K562 (cell line): ENCODE results near the gene TNC. TPM values are rescaled to one million over a fixed set of nuclear protein-coding genes. Genes with fewer than 3 reads are reported as not detected.

Source experiments
- ATAC-seq: fragments of 200-7000 bp; cut with Tn5 transposase; 3 replicates; pipeline ENCODE4 v1.9.1; 2020; ENCODE audit warnings: moderate library complexity
- BruUV-seq: library from RNA; stranded (reverse); fragments of 400-500 nt; replicated peaks from 2 replicates; lab custom pipeline; 2021; lab: Mats Ljungman, UMichigan
- CTCF ChIA-PET: fragments of 300-600 bp; formaldehyde crosslinking; extraction: SDS; loops from one replicate; lab custom pipeline; 2021; ENCODE audit warnings: low intra/inter-chr PET ratio; lab: Yijun Ruan, JAX
- POLR2A ChIA-PET: fragments of 300-600, 350-650 bp; sonication (Branson Sonifier 250); formaldehyde crosslinking; extraction: SDS; loops from one replicate; lab custom pipeline; 2021; ENCODE audit warnings: antibody characterized with exemption, inconsistent platforms; lab: Yijun Ruan, JAX
- DNase-seq, 4 experiments: peaks; one replicate each; pipeline versions ENCODE4 v3.0.0 to v3.0.0-alpha.2; 2011 to 2018; ENCODE audit warnings: low spot score in 3 of 4, mixed read lengths in 3 of 4; ENCODE audit errors: extremely low read depth in 1 of 4
- FAIRE-seq: peaks from 2 replicates; lab custom pipeline; 2011; peaks lifted over from hg19 to GRCh38; lab: Jason Lieb, UNC
- H2AFZ ChIP-seq: 2 replicates; pipeline ENCODE4 v1.6.0; 2011; ENCODE audit warnings: low read depth, low read length, control low read depth, inconsistent platforms
- H3K27ac ChIP-seq: fragments of 200-600 bp; 3 replicates; pipeline ENCODE4 v1.8.0; 2011; ENCODE audit warnings: low read depth, mild to moderate bottlenecking, control low read depth, inconsistent platforms, low read length, moderate library complexity, mixed read lengths; ENCODE audit errors: extremely low read depth
- H3K27me3 ChIP-seq, 2 experiments: fragments of 300-600 bp in 1 of 2; 2 replicates in 1 of 2; 3 replicates in 1 of 2; pipeline versions ENCODE4 v1.6.0 to v1.8.0; 2011; ENCODE audit warnings: inconsistent platforms in 2 of 2, low read length in 2 of 2, mild to moderate bottlenecking in 1 of 2, mixed read lengths in 1 of 2, moderate library complexity in 1 of 2; ENCODE audit not compliant: control insufficient read depth in 2 of 2, insufficient read depth in 2 of 2
- H3K36me3 ChIP-seq: fragments of 300-600 bp; 3 replicates; pipeline ENCODE4 v1.8.0; 2011; ENCODE audit warnings: mild to moderate bottlenecking, low read length, inconsistent platforms; ENCODE audit not compliant: control insufficient read depth, insufficient read depth
- H3K4me1 ChIP-seq, 2 experiments: fragments of 200-600 bp in 1 of 2; replicated peaks in 1 of 2; 2 replicates in 1 of 2; 3 replicates in 1 of 2; pipeline versions ENCODE4 v1.5.1 to v1.8.0; 2011; ENCODE audit warnings: inconsistent platforms in 2 of 2, low read length in 2 of 2, mild to moderate bottlenecking in 1 of 2, mixed read lengths in 1 of 2, moderate library complexity in 1 of 2; ENCODE audit not compliant: control insufficient read depth in 2 of 2, insufficient read depth in 2 of 2
- H3K4me2 ChIP-seq: 2 replicates; pipeline ENCODE4 v1.6.1; 2011; ENCODE audit warnings: low read length, control low read depth, inconsistent platforms, mixed read lengths; ENCODE audit not compliant: insufficient read depth
- H3K4me3 ChIP-seq: fragments of 200-600 bp; sonication (generic), shearing (Covaris generic); 2 replicates; pipeline ENCODE4 v1.5.1; 2016; ENCODE audit warnings: control low read depth, inconsistent platforms
- H3K79me2 ChIP-seq: fragments of 200-600 bp; 3 replicates; pipeline ENCODE4 v1.8.0; 2011; ENCODE audit warnings: low read length, inconsistent platforms; ENCODE audit not compliant: control insufficient read depth, insufficient read depth
- H3K9ac ChIP-seq, 2 experiments: 2 replicates each; pipeline versions ENCODE4 v1.6.0 to v1.6.1; 2011; ENCODE audit warnings: low read depth in 2 of 2, low read length in 2 of 2, control low read depth in 1 of 2, inconsistent platforms in 1 of 2, mild to moderate bottlenecking in 1 of 2, mixed read lengths in 1 of 2; ENCODE audit not compliant: insufficient read depth in 1 of 2
- H3K9me1 ChIP-seq: one replicate; pipeline ENCODE4 v1.6.0; 2011; ENCODE audit warnings: inconsistent platforms, mild to moderate bottlenecking, low read length, moderate library complexity; ENCODE audit not compliant: control insufficient read depth, insufficient read depth
- H3K9me3 ChIP-seq: replicated peaks from 2 replicates; pipeline ENCODE4 v1.5.1; 2011; ENCODE audit warnings: low read depth, low read length, inconsistent platforms; ENCODE audit not compliant: control insufficient read depth, insufficient read depth
- H4K20me1 ChIP-seq: replicated peaks from 2 replicates; pipeline ENCODE4 v1.6.1; 2011; ENCODE audit warnings: low read length, inconsistent platforms, mixed read lengths; ENCODE audit not compliant: control insufficient read depth, insufficient read depth
- ARNT ChIP-seq, 2 experiments: fragments of 450-650 bp; IDR thresholded peaks; 2 replicates each; pipeline ENCODE4 v1.6.1; 2016; ENCODE audit warnings: mild to moderate bottlenecking in 1 of 2
- CBFA2T2 ChIP-seq: fragments of 450-650 bp; conservative IDR thresholded peaks from 2 replicates; pipeline ENCODE4 v1.6.1; 2017; ENCODE audit warnings: mild to moderate bottlenecking
- CC2D1A ChIP-seq: fragments of 450-650 bp; IDR thresholded peaks from 2 replicates; pipeline ENCODE4 v1.6.1; 2017; ENCODE audit warnings: mild to moderate bottlenecking
- CREB1 ChIP-seq, 2 experiments: sonication (generic) in 1 of 2; formaldehyde crosslinking in 1 of 2; IDR thresholded peaks; 2 replicates each; pipeline versions ENCODE4 v1.6.1 to v1.8.0; 2012 to 2022; ENCODE audit warnings: inconsistent platforms in 1 of 2, mild to moderate bottlenecking in 1 of 2, missing genetic modification reagents in 1 of 2, moderate library complexity in 1 of 2
- E2F3 ChIP-seq: fragments of 250-450 bp; sonication (Bioruptor Pico); IDR thresholded peaks from 2 replicates; pipeline ENCODE4 v1.4.0; 2020; ENCODE audit warnings: mild to moderate bottlenecking
- HDAC1 ChIP-seq, 2 experiments: fragments of 450-650 bp; IDR thresholded peaks; 2 replicates each; pipeline ENCODE4 v1.6.1; 2016 to 2017; ENCODE audit warnings: inconsistent platforms in 1 of 2, mild to moderate bottlenecking in 1 of 2, moderate library complexity in 1 of 2
- LCOR ChIP-seq: sonication (generic); formaldehyde crosslinking; IDR thresholded peaks from 2 replicates; pipeline ENCODE4 v1.8.0; 2022; ENCODE audit warnings: mild to moderate bottlenecking, missing genetic modification reagents
- RFX7 ChIP-seq: fragments of 250-450 bp; sonication (Bioruptor Pico); IDR thresholded peaks from 2 replicates; pipeline ENCODE4 v1.5.1; 2021; ENCODE audit warnings: mild to moderate bottlenecking
- U2AF1 ChIP-seq: fragments of 200-400 bp; formaldehyde crosslinking; optimal IDR thresholded peaks from 2 replicates; pipeline ENCODE3; 2017; ENCODE audit warnings: mild to moderate bottlenecking, low read depth, low read length, moderate library complexity
- XRCC4 ChIP-seq: IDR thresholded peaks from one replicate; pipeline ENCODE4 v1.6.1; 2011; ENCODE audit not compliant: insufficient read depth, insufficient read length; ENCODE audit errors: extremely low read depth
- ZNF316 ChIP-seq: fragments of 450-650 bp; IDR thresholded peaks from 2 replicates; pipeline ENCODE4 v1.6.1; 2016
- WGBS: fragments of 100-300 bp; shearing (Covaris generic); methylation state at CpG from one replicate; pipeline ENCODE4 v1.1.6; 2016; ENCODE audit warnings: low coverage, mixed read lengths; ENCODE audit not compliant: insufficient coverage; ENCODE audit errors: missing lambda C conversion rate; 5-methylcytosine and 5-hydroxymethylcytosine counted together
- in situ Hi-C: fragments of 300-500 bp; cut with MboI; formaldehyde crosslinking; loops from 4 replicates; pipeline ENCODE4 v1.15.0; 2018; ENCODE audit warnings: inconsistent platforms, mixed read lengths
- intact Hi-C: fragments of 100-400 bp; cut with micrococcal nuclease; formaldehyde crosslinking; loops from 2 replicates; pipeline ENCODE4 v1.14.2; 2022
- polyA plus RNA-seq, 8 experiments: library from polyadenylated mRNA; depleted of rRNA in 4 of 8; stranded (reverse) in 5 of 8; unstranded in 3 of 8; fragments of >200 nt; fragmentation: Nextera tagmentation in 2 of 8; fragmentation: Illumina TruSeq in 1 of 8; extraction: Ambion mirVana in 2 of 8; extraction: Trizol in 1 of 8; gene quantifications; 2 replicates each; pipeline versions ENCODE4 v1.2.1 to v1.2.3, GENCODE V29; 2011 to 2014; ENCODE audit warnings: inconsistent platforms in 1 of 8, missing spikeins in 1 of 8
- total RNA-seq, 7 experiments: library from RNA; depleted of rRNA in 6 of 7; stranded (reverse); fragments of >200 nt in 6 of 7; fragmentation: Illumina TruSeq in 2 of 7; extraction: Trizol in 2 of 7; gene quantifications; 2 replicates each; pipeline versions ENCODE4 v1.2.1 to v1.2.3, GENCODE V29; 2011 to 2021; ENCODE audit warnings: low replicate concordance in 1 of 7
- TF ChIP-seq, protein P1 (sequence below): sonication (generic); formaldehyde crosslinking; IDR thresholded peaks from 2 replicates; pipeline ENCODE4 v1.8.0; 2022; ENCODE audit warnings: missing genetic modification reagents, mild to moderate bottlenecking, moderate library complexity, borderline replicate concordance
- TF ChIP-seq, protein P2 (sequence below): fragments of 450-650 bp; IDR thresholded peaks from 2 replicates; pipeline ENCODE4 v1.6.1; 2016
- TF ChIP-seq, protein P3 (sequence below): IDR thresholded peaks from 2 replicates; pipeline ENCODE4 v1.6.1; 2011; ENCODE audit warnings: borderline replicate concordance, low read depth, mild to moderate bottlenecking, moderate library complexity, low read length; ENCODE audit not compliant: insufficient read depth, poor library complexity, severe bottlenecking
- TF ChIP-seq, protein P4 (sequence below), 3 experiments: IDR thresholded peaks in 2 of 3; conservative IDR thresholded peaks in 1 of 3; 2 replicates each; pipeline ENCODE4 v1.5.1; 2011 to 2012; ENCODE audit warnings: low read length in 3 of 3, mild to moderate bottlenecking in 3 of 3, control low read depth in 2 of 3, improper control_type of control experiment in 1 of 3, inconsistent platforms in 1 of 3, low read depth in 1 of 3, mixed read lengths in 1 of 3, moderate library complexity in 1 of 3; ENCODE audit not compliant: insufficient read depth in 2 of 3

Gene TNC
- total and polyA plus RNA-seq, 9 of the 15 experiments (the other 6 are each of a cell fraction or from before 2014, with no cell fraction given), result under 0.01 to 0.29 TPM; not detected in 7

DNA sequence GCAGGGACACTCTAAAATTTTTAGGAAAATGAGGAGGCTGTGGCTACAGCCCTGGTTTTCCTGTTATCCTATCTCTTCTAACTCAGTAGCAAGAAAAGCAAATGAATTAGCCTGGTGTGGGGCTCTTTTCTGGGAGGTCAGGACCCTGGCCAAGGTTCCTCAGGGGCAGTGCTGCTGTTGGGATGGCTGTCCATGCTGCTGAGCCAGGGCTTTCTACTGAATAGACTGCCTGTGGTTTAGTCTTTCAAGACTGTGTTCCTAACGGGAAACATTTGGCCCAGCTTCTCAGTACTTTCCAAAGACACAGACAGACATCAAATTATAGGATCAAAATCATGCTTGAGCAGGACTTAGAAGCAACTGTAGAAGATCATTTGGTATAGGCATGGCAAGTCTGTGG, 18.1 kb downstream of the TNC start:
- intact Hi-C loops, result no loop called here
- ATAC-seq, result no peak
- CTCF ChIA-PET, result no interaction called here

More for the DNA sequence above, 18.1 kb downstream of the TNC start:
- Histone ChIP-seq H3K4me1 (no peaks in the 10 kb centered on the region), H3K27ac (no peak overlapping the region), H3K9me1 (no peaks in the 10 kb centered on the region), H2AFZ (no peak overlapping the region), H4K20me1 (no peaks in the 10 kb centered on the region), H3K36me3 (no peaks in the 10 kb centered on the region), H3K9me3 (no peaks in the 10 kb centered on the region), H3K4me3 (no peak overlapping the region), H3K27me3 (no peaks in the 10 kb centered on the region), H3K4me2 (no peak overlapping the region), H3K9ac (no peak overlapping the region), H3K79me2 (no peaks in the 10 kb centered on the region)
- BruUV-seq, result no TSS peak
- in situ Hi-C loops, result no loop called here
- TF ChIP-seq E2F3 (CRISPR knock-in tag) (no peak), ARNT (IDR thresholded peaks at IDR 0.05) (no peak), CBFA2T2 (no peak), CREB1 (IDR thresholded peaks at IDR 0.05) (no peak), CREB1 (CRISPR knock-in tag; IDR thresholded peaks at IDR 0.05) (no peak), XRCC4 (no peak), RFX7 (CRISPR knock-in tag) (no peak), LCOR (CRISPR knock-in tag) (no peak), ZNF316 (no peak), HDAC1 (IDR thresholded peaks at IDR 0.05) (no peak), U2AF1 (no peak), CC2D1A (no peak)
- TF ChIP-seq, protein P1, sequence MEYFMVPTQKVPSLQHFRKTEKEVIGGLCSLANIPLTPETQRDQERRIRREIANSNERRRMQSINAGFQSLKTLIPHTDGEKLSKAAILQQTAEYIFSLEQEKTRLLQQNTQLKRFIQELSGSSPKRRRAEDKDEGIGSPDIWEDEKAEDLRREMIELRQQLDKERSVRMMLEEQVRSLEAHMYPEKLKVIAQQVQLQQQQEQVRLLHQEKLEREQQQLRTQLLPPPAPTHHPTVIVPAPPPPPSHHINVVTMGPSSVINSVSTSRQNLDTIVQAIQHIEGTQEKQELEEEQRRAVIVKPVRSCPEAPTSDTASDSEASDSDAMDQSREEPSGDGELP, result no peak
- TF ChIP-seq, protein P2, sequence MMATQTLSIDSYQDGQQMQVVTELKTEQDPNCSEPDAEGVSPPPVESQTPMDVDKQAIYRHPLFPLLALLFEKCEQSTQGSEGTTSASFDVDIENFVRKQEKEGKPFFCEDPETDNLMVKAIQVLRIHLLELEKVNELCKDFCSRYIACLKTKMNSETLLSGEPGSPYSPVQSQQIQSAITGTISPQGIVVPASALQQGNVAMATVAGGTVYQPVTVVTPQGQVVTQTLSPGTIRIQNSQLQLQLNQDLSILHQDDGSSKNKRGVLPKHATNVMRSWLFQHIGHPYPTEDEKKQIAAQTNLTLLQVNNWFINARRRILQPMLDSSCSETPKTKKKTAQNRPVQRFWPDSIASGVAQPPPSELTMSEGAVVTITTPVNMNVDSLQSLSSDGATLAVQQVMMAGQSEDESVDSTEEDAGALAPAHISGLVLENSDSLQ, result no peak
- TF ChIP-seq, protein P3, sequence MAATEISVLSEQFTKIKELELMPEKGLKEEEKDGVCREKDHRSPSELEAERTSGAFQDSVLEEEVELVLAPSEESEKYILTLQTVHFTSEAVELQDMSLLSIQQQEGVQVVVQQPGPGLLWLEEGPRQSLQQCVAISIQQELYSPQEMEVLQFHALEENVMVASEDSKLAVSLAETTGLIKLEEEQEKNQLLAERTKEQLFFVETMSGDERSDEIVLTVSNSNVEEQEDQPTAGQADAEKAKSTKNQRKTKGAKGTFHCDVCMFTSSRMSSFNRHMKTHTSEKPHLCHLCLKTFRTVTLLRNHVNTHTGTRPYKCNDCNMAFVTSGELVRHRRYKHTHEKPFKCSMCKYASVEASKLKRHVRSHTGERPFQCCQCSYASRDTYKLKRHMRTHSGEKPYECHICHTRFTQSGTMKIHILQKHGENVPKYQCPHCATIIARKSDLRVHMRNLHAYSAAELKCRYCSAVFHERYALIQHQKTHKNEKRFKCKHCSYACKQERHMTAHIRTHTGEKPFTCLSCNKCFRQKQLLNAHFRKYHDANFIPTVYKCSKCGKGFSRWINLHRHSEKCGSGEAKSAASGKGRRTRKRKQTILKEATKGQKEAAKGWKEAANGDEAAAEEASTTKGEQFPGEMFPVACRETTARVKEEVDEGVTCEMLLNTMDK, result no peak
- TF ChIP-seq, protein P4, sequence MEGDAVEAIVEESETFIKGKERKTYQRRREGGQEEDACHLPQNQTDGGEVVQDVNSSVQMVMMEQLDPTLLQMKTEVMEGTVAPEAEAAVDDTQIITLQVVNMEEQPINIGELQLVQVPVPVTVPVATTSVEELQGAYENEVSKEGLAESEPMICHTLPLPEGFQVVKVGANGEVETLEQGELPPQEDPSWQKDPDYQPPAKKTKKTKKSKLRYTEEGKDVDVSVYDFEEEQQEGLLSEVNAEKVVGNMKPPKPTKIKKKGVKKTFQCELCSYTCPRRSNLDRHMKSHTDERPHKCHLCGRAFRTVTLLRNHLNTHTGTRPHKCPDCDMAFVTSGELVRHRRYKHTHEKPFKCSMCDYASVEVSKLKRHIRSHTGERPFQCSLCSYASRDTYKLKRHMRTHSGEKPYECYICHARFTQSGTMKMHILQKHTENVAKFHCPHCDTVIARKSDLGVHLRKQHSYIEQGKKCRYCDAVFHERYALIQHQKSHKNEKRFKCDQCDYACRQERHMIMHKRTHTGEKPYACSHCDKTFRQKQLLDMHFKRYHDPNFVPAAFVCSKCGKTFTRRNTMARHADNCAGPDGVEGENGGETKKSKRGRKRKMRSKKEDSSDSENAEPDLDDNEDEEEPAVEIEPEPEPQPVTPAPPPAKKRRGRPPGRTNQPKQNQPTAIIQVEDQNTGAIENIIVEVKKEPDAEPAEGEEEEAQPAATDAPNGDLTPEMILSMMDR (IDR thresholded peaks at IDR 0.05 in 2 of 3, conservative IDR thresholded peaks at IDR 0.05 in 1 of 3; ENCODE audit: insufficient read depth in 2 of 3, low read depth in 1 of 3, low read length in 3 of 3), result no peak
- FAIRE-seq, result no peak
- DNase-seq, result no peak
- POLR2A ChIA-PET, result interaction anchor here (0.7 kb wide), 1 partner anchor 35 kb away, joined by 3 read pairs; no protein-coding TSS in a partner anchor
- 0% methylated on average over 1 of the region's 1 CpG for WGBS
